ENCODE data around the gene PODXL. TPM values are rescaled to one million over a fixed set of nuclear protein-coding genes. Genes with fewer than 3 reads are reported as not detected.

Gene PODXL
- total and polyA plus RNA-seq, 3 donors from 2014 or later: 15.4 to 27.3 (median 19.4) TPM

- intact Hi-C loops (cut with DNase I; ENCODE audit: low total_unique reads): no loop called here
- H3K36me3 ChIP-seq (ENCODE audit: low read depth, missing control alignments): no peaks in the 10 kb centered on the region
- H3K9me3 ChIP-seq: no peaks in the 10 kb centered on the region
- no peak overlapping the region for H3K4me3 ChIP-seq
- no peaks in the 10 kb centered on the region for H3K27me3 ChIP-seq
- 88 to 90% methylated on average over 6 to 11 of the region's 11 CpGs for WGBS, 2 donors
- TF ChIP-seq POLR2A (IDR thresholded peaks at IDR 0.05) (no peak), CTCF (IDR thresholded peaks at IDR 0.05) (no peak)
- DNase-seq: no peak
- peaks cover 11% of the 10 kb centered on the region for H3K4me1 ChIP-seq
- H3K27ac ChIP-seq: no peak overlapping the region
Measured at GRCh38 chr7:131529617-131530016, 26.8 kb downstream of the PODXL start.

DNA sequence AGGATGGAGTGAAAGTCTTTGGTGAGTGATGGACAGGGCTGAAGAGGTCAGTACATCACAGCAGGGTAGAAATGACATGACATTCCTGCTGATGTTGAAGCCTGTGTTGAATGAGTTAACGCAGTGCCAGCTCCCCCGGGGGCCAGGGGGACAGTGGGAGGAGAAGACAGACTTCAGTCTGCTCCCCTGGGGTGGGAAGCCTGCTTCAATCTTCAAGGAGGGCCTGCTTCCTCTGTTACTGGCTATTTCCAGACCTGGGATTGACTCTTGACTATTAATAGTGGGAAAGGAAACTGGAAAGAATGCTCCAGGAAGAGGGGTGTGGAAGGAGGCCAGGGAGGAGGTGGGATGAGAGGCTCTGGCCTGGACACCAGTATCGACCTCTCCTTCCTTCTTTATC, 27.2 kb downstream of the PODXL start:
- Histone ChIP-seq H3K27ac (no peak overlapping the region), H3K27me3 (no peaks in the 10 kb centered on the region), H3K9me3 (no peaks in the 10 kb centered on the region), H3K4me1 (peaks cover 11% of the 10 kb centered on the region), H3K36me3 (ENCODE audit: low read depth, missing control alignments) (no peaks in the 10 kb centered on the region), H3K4me3 (no peak overlapping the region)
- 50 to 55% methylated on average over 3 of the region's 3 CpGs for WGBS, 2 donors
- intact Hi-C loops (cut with DNase I; ENCODE audit: low total_unique reads): no loop called here
- TF ChIP-seq POLR2A (IDR thresholded peaks at IDR 0.05) (no peak), CTCF (IDR thresholded peaks at IDR 0.05) (no peak)
- no peak for DNase-seq

- H3K27ac ChIP-seq: peak overlapping the region in 1 of 2 donors; percentile 20
- no peak for TF ChIP-seq CTCF (IDR thresholded peaks at IDR 0.05)
- TF ChIP-seq POLR2A (IDR thresholded peaks at IDR 0.05): no peak
- H3K36me3 ChIP-seq (ENCODE audit: low read depth, missing control alignments): no peaks in the 10 kb centered on the region
- WGBS, 2 donors: 45 to 65% methylated on average over 4 of the region's 4 CpGs
- H3K4me3 ChIP-seq: no peak overlapping the region
- DNase-seq: peak; percentile 60
- intact Hi-C loops (cut with DNase I; ENCODE audit: low total_unique reads): no loop called here
- H3K4me1 ChIP-seq: peaks cover 8% of the 10 kb centered on the region
- H3K27me3 ChIP-seq: no peaks in the 10 kb centered on the region
- no peaks in the 10 kb centered on the region for H3K9me3 ChIP-seq
Measured at GRCh38 chr7:131527456-131527855, 29.0 kb downstream of the PODXL start.

DNA sequence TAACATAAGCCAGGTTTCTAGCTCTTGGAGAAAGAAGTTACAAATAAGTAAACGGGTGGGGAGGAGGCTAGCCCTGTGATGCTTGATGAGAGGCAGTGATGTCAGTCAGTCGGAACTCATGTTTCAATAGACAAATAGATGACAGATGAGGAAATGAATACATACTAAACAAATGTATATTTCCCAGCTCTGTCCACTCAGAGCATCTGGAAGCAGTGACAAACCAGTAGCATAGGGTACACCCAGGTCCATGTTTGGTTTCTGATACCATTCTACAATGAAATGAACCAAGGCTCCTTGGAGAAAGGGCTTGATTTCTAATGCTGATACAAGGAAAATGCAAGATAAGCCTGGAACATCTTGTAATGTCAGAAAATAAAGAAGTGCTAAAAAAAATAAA, 30.6 kb downstream of the PODXL start:
- no peaks in the 10 kb centered on the region for H3K9me3 ChIP-seq
- no peak overlapping the region for H3K27ac ChIP-seq
- no peak for TF ChIP-seq CTCF (IDR thresholded peaks at IDR 0.05)
- TF ChIP-seq POLR2A (IDR thresholded peaks at IDR 0.05): no peak
- no peak for DNase-seq
- intact Hi-C loops (cut with DNase I; ENCODE audit: low total_unique reads): no loop called here
- no peak overlapping the region for H3K4me3 ChIP-seq
- H3K4me1 ChIP-seq: peaks cover 21% of the 10 kb centered on the region
- 54 to 62% methylated on average over 2 of the region's 2 CpGs for WGBS, 2 donors
- H3K27me3 ChIP-seq: no peaks in the 10 kb centered on the region
- no peaks in the 10 kb centered on the region for H3K36me3 ChIP-seq (ENCODE audit: low read depth, missing control alignments)

DNA sequence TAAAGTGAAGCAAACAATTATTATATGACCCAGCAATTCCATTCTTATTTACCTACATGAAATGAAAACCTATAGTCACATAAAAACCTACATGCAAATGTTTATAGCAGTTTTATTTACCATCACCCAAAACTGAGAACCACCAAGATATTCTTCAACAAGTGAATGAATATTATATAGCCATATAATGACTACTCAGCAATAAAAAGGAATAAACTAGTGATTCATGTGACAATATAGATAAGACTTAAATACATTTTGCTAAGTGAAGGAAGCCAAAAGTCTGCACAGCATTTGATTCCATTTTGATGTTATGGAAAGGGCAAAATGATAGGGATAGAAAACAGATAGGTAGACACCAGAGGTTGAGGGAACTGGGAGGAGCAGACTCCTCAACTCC, 31.7 kb downstream of the PODXL start:
- intact Hi-C loops (cut with DNase I; ENCODE audit: low total_unique reads): no loop called here
- TF ChIP-seq CTCF (IDR thresholded peaks at IDR 0.05) (no peak), POLR2A (IDR thresholded peaks at IDR 0.05) (no peak)

More for the DNA sequence above, 31.7 kb downstream of the PODXL start:
- Histone ChIP-seq H3K4me3 (no peak overlapping the region), H3K9me3 (no peaks in the 10 kb centered on the region), H3K36me3 (ENCODE audit: low read depth, missing control alignments) (no peaks in the 10 kb centered on the region), H3K27me3 (no peaks in the 10 kb centered on the region), H3K27ac (no peak overlapping the region), H3K4me1 (peaks cover 26% of the 10 kb centered on the region)
- DNase-seq: no peak

Measured in testis (tissue), 3 donors.